HG03432 (cell line): ENCODE measurements around the gene TMEM141.
"Not testable (repeated sequence)": the region's sequence is repeated elsewhere in the genome, so short reads cannot be mapped to it uniquely, and the experiment has no call there.

ENCODE experiments used
- ATAC-seq: cut with Tn5 transposase; IDR thresholded peaks from one replicate; pipeline ENCODE4 v1.9.1; 2021; ENCODE audit warnings: mild to moderate bottlenecking, moderate library complexity; ENCODE audit not compliant: unreplicated experiment

The TMEM141 gene

DNA sequence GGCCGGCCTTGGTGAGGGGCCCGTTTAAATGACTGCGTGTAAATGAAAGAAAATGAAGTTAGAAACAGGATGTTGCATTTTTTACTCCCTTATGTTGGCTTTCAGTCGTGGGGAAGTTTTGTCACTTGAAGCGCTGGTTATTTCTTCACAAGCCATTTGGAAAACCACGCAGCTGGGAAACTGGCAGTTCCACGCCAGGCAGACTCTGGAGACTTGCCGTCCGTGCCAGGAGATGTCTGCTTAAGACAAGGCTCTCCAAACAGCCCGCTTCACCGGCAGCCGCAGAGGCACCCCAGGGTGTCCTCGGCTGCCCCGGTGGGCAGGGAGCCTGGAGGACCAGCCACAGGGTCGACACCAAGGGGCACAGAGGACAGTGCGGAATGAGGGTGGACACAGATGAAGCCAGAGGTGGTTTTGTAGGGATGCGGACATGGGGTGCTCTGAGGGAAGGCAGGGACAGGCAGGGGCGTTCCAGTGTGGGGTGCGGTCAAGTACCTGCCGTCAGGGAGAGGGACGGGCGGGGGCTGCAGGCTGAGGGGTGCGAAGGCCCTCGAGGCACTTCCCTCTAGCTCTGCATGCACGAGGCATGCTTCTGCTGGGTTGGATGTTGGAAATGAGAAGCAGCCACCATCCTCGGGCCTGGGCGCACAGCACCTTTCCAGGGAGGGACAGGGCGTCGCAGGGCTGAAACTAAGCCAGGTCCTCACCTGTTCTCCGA lies 40.0 kb downstream of the TMEM141 start:
- no peak for ATAC-seq

GRCh38 chr9:136831720-136832104 lies 40.6 kb downstream of the TMEM141 start:
- ATAC-seq = no peak

DNA sequence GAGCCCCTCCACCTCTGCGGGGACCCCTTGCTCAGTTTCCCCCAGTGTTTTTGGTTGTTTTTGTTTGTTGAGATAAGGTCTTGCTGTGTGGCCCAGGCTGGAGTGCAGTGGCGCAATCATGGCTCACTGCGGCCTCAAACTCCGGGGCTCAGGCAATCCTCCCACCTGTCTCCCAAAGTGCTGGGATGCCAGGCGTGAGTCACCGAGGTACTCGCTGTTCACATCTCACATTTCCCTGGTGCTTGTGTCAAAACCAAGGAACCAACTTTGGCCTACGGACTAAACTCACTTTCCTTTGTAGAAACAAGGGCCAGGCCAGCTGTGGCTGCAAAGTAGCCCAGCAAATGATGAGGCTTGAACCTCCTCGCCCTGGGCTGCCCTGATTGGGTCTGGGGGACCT lies 41.4 kb downstream of the TMEM141 start:
- no peak for ATAC-seq

GRCh38 chr9:136833381-136834048 lies 42.4 kb downstream of the TMEM141 start:
- ATAC-seq = not testable (repeated sequence)

DNA sequence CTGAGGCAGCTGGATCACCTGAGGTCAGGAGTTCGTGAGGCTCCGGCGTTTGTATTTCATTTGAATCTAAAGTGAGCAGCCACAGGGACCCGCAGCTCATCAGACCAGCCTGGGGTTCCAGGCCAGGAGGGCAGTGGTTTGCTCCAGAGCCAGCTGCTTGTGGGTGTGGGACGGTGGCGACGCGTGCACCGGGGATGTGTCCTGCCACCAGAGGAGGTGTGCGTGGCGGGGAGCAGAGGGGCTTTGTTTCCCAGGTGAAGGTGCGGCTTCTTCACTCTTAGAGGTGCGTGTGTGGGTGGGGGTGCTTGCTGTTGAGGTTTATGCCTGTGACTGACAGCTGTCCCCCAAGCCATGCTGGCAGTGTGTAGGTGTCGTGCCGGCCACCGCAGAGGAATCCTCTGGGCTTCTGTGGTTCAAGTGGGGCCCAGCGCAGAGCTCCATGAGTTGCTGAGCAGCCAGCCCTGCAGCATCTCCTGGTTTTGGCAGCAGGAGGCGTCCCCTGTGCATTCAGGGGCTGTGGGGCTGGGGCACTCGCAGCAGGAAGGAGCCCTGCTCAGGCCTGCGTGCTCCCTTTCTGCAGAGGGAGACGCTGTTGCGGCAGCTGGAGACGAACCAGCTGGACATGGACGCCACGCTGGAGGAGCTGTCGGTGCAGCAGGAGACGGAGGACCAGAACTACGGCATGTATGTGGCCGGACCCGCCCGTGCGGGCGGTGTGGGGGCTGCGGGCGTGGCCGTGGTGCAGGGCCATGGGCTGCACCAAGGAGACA lies 44.2 kb downstream of the TMEM141 start:
- no peak for ATAC-seq

DNA sequence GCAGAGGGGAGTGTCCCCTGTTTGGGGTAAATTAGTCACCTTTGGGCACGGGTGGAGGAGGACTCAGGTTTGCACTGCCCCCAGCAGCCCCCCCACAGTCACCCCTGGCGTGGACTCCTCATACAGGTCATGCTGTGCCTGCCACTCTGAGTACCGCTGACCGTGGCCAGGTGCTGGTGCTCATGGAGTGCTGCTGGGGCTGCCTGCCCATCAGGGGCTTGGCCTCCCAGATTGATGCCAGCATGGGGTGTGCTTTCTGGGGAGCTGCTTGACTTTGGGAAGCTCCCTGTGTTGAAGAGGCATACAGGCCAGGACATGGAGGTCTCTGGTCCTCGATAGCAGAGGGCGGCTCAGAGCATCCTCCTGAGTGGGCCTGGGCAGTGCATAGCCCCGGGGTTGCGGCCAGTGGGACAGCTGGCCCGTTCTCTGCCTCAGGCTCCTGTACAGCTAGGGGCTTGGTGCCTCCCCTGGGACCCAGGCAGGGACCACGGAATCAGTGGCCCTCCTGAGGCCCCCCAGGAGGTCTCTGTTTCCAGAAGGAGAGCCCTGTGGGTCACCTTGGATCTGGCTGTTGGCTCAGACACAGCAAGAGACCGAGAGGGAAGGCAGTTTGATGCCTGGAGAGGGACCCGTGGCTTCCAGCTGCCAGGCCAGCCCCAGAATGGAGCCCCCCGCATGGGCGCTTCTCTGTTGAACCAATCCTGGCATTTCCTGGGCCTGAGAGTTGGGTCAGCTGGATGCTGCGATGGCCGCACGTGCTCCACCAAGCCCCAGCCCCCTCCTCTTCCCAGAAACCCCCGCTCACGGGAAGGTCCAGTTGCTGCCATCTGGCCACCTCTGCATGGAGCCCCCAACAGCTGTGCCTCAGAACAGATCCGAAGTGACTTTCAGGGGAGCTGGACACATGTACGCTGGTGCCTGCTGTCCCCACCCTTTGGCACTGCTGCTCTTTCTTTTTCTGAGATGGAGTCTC lies 45.1 kb downstream of the TMEM141 start:
- ATAC-seq = no peak

GRCh38 chr9:136837146-136837855 lies 46.2 kb downstream of the TMEM141 start:
- ATAC-seq = no peak

DNA sequence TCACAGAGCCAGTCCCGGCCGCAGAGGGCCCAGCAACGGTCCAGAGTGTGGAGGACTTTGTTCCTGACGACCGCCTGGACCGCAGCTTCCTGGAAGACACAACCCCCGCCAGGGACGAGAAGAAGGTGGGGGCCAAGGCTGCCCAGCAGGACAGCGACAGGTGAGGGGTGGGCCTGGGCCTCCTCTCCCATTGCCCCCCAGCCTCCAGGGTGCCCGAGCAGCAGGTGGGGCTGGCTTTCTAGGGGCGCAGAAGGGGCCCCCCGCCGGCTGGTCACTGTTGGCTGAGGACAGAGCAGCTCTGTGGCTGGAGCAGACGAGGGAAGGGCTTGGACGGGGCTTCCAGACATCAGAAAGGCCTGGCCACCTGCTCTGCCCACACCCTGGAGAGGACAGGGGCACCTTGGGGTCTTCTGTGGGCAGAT lies 46.7 kb downstream of the TMEM141 start:
- ATAC-seq = not testable (repeated sequence)

GRCh38 chr9:136838314-136839228 lies 47.4 kb downstream of the TMEM141 start:
- no peak for ATAC-seq

DNA sequence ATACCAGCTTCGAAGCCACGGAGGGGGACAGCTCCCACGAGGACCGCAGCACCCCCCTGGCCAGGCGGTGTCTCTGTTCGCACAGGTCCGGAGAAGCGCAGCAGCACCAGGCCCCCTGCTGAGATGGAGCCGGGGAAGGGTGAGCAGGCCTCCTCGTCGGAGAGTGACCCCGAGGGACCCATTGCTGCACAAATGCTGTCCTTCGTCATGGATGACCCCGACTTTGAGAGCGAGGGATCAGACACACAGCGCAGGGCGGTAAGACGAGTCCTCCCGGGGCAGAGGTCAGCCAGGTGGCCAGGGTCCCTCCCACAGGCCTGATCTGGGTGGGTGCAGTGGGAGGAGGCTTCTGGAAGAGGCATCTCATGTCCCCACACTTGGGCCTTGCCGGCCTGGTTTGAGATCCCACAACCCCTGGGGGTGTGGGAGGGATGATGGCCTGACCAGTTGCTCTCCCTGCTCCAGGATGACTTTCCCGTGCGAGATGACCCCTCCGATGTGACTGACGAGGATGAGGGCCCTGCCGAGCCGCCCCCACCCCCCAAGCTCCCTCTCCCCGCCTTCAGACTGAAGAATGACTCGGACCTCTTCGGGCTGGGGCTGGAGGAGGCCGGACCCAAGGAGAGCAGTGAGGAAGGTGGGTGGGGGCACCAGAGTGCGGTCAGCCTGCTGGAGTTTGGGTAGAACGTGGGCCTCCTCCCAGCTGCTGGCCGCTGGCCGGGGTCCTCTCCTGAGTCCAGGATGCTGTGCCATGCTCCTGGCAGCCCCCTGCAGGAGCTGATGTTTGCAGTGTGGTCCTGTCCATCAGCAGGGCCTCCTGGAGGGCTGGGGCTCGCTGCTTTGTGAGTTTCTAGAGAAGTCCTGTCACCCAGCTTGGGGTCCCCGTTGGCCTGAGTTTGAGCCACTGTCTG lies 48.3 kb downstream of the TMEM141 start:
- ATAC-seq = no peak

GRCh38 chr9:136840140-136840876 lies 49.2 kb downstream of the TMEM141 start:
- ATAC-seq = no peak

- ATAC-seq = no peak
Observed at GRCh38 chr9:136840877-136841645, 49.9 kb downstream of the TMEM141 start.

DNA sequence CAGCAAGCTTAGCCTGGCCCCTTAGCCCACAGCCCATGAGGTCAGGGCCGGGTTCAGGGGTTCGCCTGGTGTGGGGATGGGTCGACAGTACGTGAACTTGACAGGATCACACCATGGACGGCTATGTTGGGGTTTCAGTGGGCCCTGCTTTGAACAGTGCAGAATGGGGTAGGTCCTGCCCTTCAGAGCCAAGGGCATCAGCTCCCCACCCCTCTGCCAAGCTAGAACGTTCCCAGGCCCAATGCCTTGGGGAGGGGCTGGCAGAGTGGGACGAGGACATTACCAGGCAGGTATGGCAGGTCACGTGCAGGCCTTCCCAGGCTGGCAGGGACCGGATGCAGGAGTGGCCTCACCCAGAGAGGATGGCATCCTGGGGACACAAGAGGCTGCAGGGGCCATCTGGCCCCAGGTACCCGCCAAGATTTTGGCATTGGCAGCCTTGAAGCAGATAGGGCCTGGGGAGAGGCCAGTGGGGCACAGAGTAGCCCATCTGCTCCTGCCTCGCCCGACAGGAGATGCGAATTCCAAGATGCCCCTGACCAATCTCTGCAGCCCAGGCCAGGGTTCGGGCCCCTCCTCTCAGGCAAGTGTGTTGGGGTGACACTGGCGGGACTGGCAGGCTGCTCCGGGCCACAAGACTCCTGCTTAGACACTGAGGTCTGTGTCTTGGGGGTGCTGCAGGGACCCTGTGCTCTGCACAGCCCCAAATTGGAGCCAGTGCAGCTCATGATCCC lies 50.7 kb downstream of the TMEM141 start:
- ATAC-seq = not testable (repeated sequence)

GRCh38 chr9:136842380-136842948 lies 51.3 kb downstream of the TMEM141 start, which contains the start of gene AJM1:
TSS of gene AJM1 (plus strand) at chr9:136842478. CDS start at chr9:136844415, 1,937 bp downstream.
- ATAC-seq = peak; percentile 72
